Caco-2 (cell line): ENCODE results near the gene TRIM7. TPM values are rescaled to one million over a fixed set of nuclear protein-coding genes. Genes with fewer than 3 reads are reported as not detected.

Source experiments
- BruUV-seq: library from RNA; stranded (reverse); fragments of 400-500 nt; replicated peaks from 2 replicates; lab custom pipeline; 2021; lab: Mats Ljungman, UMichigan
- CTCF ChIA-PET: fragments of 300-600 bp; sonication (Branson Sonifier 250); formaldehyde crosslinking; loops from one replicate; lab custom pipeline; 2022; ENCODE audit warnings: antibody characterized with exemption; lab: Charles Lee
- POLR2A ChIA-PET: fragments of 300-600 bp; sonication (Branson Sonifier 250); formaldehyde crosslinking; loops from one replicate; lab custom pipeline; 2022; ENCODE audit warnings: antibody characterized with exemption; lab: Charles Lee
- DNase-seq, 2 experiments: peaks; one replicate each; pipeline versions ENCODE4 v3.0.0 to v3.0.0-alpha.2; 2020 to 2022
- H3K27me3 ChIP-seq: replicated peaks from 2 replicates; pipeline ENCODE4 v1.6.0; 2011; ENCODE audit warnings: low read length; ENCODE audit not compliant: control insufficient read depth, insufficient read depth
- H3K36me3 ChIP-seq: 2 replicates; pipeline ENCODE4 v1.5.1; 2011; ENCODE audit warnings: low read length; ENCODE audit not compliant: control insufficient read depth, insufficient read depth
- H3K4me1 ChIP-seq: fragments of 250-450 bp; sonication (Bioruptor Pico); 2 replicates; pipeline ENCODE4 v1.5.1; 2020; ENCODE audit warnings: mild to moderate bottlenecking
- H3K4me3 ChIP-seq: 2 replicates; pipeline ENCODE4 v1.5.1; 2011; ENCODE audit warnings: low read depth, mild to moderate bottlenecking, control low read depth, low read length
- H3K9me3 ChIP-seq: fragments of 250-450 bp; sonication (Bioruptor Pico); 2 replicates; pipeline ENCODE4 v1.5.1; 2020; ENCODE audit warnings: mild to moderate bottlenecking, moderate library complexity
- H3K27ac Mint-ChIP-seq: one replicate; pipeline ENCODE4 v1.8.0; 2022; ENCODE audit warnings: mixed read lengths; ENCODE audit not compliant: unreplicated experiment
- H3K27me3 Mint-ChIP-seq: one replicate; pipeline ENCODE4 v1.8.0; 2022; ENCODE audit warnings: mixed read lengths; ENCODE audit not compliant: insufficient read depth, unreplicated experiment
- H3K36me3 Mint-ChIP-seq: one replicate; pipeline ENCODE4 v1.8.0; 2022; ENCODE audit warnings: mild to moderate bottlenecking, mixed read lengths; ENCODE audit not compliant: insufficient read depth, unreplicated experiment
- H3K4me1 Mint-ChIP-seq: one replicate; pipeline ENCODE4 v1.8.0; 2022; ENCODE audit warnings: low read depth, mixed read lengths; ENCODE audit not compliant: unreplicated experiment
- H3K4me3 Mint-ChIP-seq: one replicate; pipeline ENCODE4 v1.8.0; 2022; ENCODE audit warnings: mild to moderate bottlenecking, moderate library complexity, mixed read lengths; ENCODE audit not compliant: unreplicated experiment
- H3K9me3 Mint-ChIP-seq: one replicate; pipeline ENCODE4 v1.8.0; 2022; ENCODE audit warnings: mixed read lengths; ENCODE audit not compliant: unreplicated experiment
- CTCF ChIP-seq, 2 experiments: fragments of 200-600 bp in 1 of 2; IDR thresholded peaks; 1 replicate in 1 of 2; 2 replicates in 1 of 2; pipeline versions ENCODE4 v1.5.1 to v1.8.0; 2011 to 2022; ENCODE audit warnings: antibody characterized with exemption in 1 of 2, control low read depth in 1 of 2, inconsistent platforms in 1 of 2, low read depth in 1 of 2, low read length in 1 of 2, mild to moderate bottlenecking in 1 of 2, moderate library complexity in 1 of 2; ENCODE audit not compliant: insufficient read depth in 1 of 2, severe bottlenecking in 1 of 2, unreplicated experiment in 1 of 2
- intact Hi-C: fragments of 100-400 bp; cut with micrococcal nuclease; formaldehyde crosslinking; loops from one replicate; pipeline ENCODE4 v1.10.0; 2022; ENCODE audit not compliant: unreplicated experiment
- total RNA-seq: library from RNA; stranded (reverse); gene quantifications from 2 replicates; pipeline ENCODE4 v1.2.3, GENCODE V29; 2022

The TRIM7 gene
- total RNA-seq, 1 experiment from 2014 or later: 0.86 TPM

DNA sequence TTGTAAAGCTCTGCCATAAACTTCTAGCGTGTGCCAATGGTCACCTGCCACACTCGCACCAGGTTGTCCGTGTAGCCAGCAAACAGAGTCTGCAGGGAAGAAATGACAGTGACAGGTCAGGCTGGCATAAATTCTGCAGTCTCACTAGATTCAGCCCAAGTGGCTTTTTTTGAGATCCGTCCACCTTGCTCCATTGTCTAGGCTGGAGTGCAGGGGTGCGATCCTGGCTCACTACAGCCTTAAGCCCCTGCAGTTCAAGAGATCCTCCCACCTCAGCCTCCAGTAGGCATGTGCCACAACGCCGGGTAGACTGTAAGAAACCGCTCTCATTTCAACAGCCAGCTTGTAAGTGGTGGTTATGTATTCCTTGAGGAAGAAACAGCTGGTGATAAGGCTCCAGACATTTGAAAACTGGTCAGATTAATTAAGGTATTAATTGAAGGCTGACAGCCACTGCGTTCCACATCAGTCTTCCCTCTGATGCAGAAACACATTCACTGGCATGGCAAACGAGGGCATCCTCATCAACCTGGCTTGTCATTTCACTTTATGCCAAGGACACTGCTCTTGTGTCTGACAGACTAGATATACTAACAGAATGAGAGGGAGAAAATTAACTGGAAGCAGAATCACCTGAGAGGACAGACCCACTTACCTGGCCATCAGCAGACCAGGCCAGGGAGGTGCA is 32.1 kb upstream of the TRIM7 start:
- H3K36me3 ChIP-seq: peaks cover 28% of the 10 kb centered on the region
- Mint-ChIP-seq H3K36me3 (peaks cover 96% of the 10 kb centered on the region), H3K4me3 (no peak overlapping the region), H3K4me1 (no peaks in the 10 kb centered on the region), H3K27me3 (no peaks in the 10 kb centered on the region), H3K27ac (no peak overlapping the region), H3K9me3 (no peaks in the 10 kb centered on the region)
- DNase-seq: no peak
- no TSS peak for BruUV-seq
- H3K4me1 ChIP-seq: peaks cover 7% of the 10 kb centered on the region; the same call in 1 of the 2 replicates
- TF ChIP-seq CTCF (IDR thresholded peaks at IDR 0.05; ENCODE audit: insufficient read depth in 1 of 2, low read depth in 1 of 2, low read length in 1 of 2, severe bottlenecking in 1 of 2, unreplicated experiment in 1 of 2): no peak
- intact Hi-C loops: no loop called here
- H3K4me3 ChIP-seq: no peak overlapping the region
- CTCF ChIA-PET: no interaction called here
- H3K9me3 ChIP-seq: no peaks in the 10 kb centered on the region
- no peaks in the 10 kb centered on the region for H3K27me3 ChIP-seq
- POLR2A ChIA-PET: interaction anchor here (0.6 kb wide), 2 partner anchors 39 to 371 kb away, joined by 3 to 4 read pairs; no protein-coding TSS in a partner anchor

GRCh38 chr5:181236471-181236870 is 31.5 kb upstream of the TRIM7 start:
- Mint-ChIP-seq H3K27me3 (no peaks in the 10 kb centered on the region), H3K4me1 (no peaks in the 10 kb centered on the region), H3K4me3 (no peak overlapping the region), H3K27ac (no peak overlapping the region), H3K9me3 (no peaks in the 10 kb centered on the region), H3K36me3 (peaks cover 92% of the 10 kb centered on the region)
- Histone ChIP-seq H3K9me3 (no peaks in the 10 kb centered on the region), H3K4me1 (0 out of 2 replicates have a peak, but pooled peaks cover under 1% of the 10 kb centered on the region), H3K4me3 (no peak overlapping the region), H3K27me3 (no peaks in the 10 kb centered on the region), H3K36me3 (peaks cover 23% of the 10 kb centered on the region)
- ChIA-PET POLR2A (interaction anchor here (0.6 kb wide), 2 partner anchors 40 to 370 kb away, joined by 3 to 4 read pairs; no protein-coding TSS in a partner anchor), CTCF (no interaction called here)
- intact Hi-C loops: no loop called here
- no TSS peak for BruUV-seq
- no peak for TF ChIP-seq CTCF (IDR thresholded peaks at IDR 0.05; ENCODE audit: insufficient read depth in 1 of 2, low read depth in 1 of 2, low read length in 1 of 2, severe bottlenecking in 1 of 2, unreplicated experiment in 1 of 2)
- no peak for DNase-seq

DNA sequence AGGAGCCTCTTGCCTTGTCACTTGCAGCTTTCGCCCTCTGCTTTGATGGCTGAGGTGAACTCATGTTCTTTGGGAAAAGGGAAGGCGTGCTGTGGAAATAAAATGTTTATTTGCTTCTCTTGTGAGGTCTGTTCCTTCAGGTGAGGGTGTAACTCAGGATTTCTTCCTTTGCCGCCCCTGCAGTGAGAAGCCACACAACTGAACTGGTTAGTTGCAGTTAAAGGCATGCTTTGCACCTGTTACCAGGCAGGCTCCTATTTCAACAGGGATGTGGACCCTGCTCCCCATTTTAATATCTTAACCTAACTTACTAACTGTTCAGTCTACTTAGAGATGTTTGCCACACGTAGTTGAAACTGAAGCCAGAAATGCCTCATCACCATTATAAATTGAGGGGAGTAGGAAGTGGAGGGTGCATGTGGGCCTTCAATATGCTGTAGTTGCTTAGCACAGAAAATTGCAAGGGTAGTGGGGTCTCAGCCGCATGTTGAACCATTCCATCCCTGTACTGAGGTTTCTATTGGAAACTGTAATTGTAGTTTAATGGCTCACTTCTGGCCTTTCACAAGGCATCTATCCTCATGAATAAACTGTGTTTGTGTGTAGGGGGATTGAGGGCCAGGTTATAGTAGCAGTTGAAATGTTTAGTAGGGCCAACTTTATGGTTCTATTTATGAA is 30.8 kb upstream of the TRIM7 start:
- DNase-seq: no peak
- Histone ChIP-seq H3K9me3 (no peaks in the 10 kb centered on the region), H3K4me1 (no peaks in the 10 kb centered on the region), H3K4me3 (no peak overlapping the region), H3K36me3 (peaks cover 19% of the 10 kb centered on the region), H3K27me3 (no peaks in the 10 kb centered on the region)
- H3K4me3 Mint-ChIP-seq: no peak overlapping the region
- no peak for TF ChIP-seq CTCF (IDR thresholded peaks at IDR 0.05; ENCODE audit: insufficient read depth in 1 of 2, low read depth in 1 of 2, low read length in 1 of 2, severe bottlenecking in 1 of 2, unreplicated experiment in 1 of 2)
- POLR2A ChIA-PET: interaction anchor here (1.0 to 1.5 kb wide), 2 partner anchors 8 to 15 kb away, joined by 3 to 5 read pairs; partner anchors contain the start of gene RACK1
- no peaks in the 10 kb centered on the region for H3K4me1 Mint-ChIP-seq
- no TSS peak for BruUV-seq
- H3K9me3 Mint-ChIP-seq: no peaks in the 10 kb centered on the region
- intact Hi-C loops: loop anchor here (1.0 kb wide), 1 partner anchor 13 kb away; the partner anchor contains the start of gene TRIM41
- peak overlapping the region; percentile 79 for H3K27ac Mint-ChIP-seq
- H3K36me3 Mint-ChIP-seq: peaks cover 90% of the 10 kb centered on the region
- H3K27me3 Mint-ChIP-seq: no peaks in the 10 kb centered on the region
- CTCF ChIA-PET: no interaction called here
